Adipose tissue (tissue), 3 donors: ENCODE results near the gene GPI. TPM values are rescaled to one million over a fixed set of nuclear protein-coding genes. Genes with fewer than 3 reads are reported as not detected.
"Not testable (repeated sequence)": the region's sequence is repeated elsewhere in the genome, so short reads cannot be mapped to it uniquely, and the experiment has no call there.

Experiments used
- H3K27ac ChIP-seq: one replicate; pipeline ENCODE4 v1.5.1; 2013; ENCODE audit warnings: low read depth, low read length
- WGBS, 3 donors: extraction: QIAGEN DNeasy Blood & Tissue Kit; methylation state at CpG; one replicate each; pipeline ENCODE4 v1.1.7; 2013; 5-methylcytosine and 5-hydroxymethylcytosine counted together
- polyA plus RNA-seq, 3 donors: library from polyadenylated mRNA; stranded (reverse); fragments of 200-250 nt; gene quantifications; one replicate each; pipeline ENCODE4 v1.2.3, GENCODE V29; 2013
- donor health status: healthy with polysubstance abuse.
- donor health status: Bipolar disorder and iron deficiency.
- donor health status: healthy.

GPI gene
- polyA plus RNA-seq: 100 to 1,000 TPM in 2 of 3 donors, 10 to 100 TPM in 1; 79.4 to 322 (median 106) TPM

DNA sequence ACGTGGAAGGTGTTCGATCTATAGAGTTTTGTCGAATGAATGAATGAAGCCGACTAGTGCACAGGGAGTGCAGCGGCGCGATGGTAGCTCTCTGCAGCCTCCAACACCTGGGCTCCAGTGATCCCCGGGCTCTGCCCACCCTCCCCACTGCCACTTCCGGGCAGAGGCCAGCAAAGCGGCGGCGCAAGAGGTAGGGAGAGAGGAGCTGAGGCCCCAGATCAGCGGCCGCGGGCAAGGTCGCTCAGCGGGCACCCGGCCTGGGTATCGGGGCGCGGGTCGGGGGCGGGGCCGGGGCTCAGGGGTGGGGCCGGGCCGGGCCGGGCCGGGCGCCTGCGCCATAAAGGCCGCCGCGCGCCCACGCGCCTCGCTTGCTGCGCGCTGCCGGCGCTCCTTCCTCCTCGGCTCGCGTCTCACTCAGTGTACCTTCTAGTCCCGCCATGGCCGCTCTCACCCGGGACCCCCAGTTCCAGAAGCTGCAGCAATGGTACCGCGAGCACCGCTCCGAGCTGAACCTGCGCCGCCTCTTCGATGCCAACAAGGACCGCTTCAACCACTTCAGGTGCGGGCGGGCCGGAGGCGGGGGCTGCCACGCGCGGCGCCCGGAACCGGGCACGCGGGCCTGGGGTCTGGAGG lies at the start of gene GPI:
GPI (plus strand) TSS at position 367 of the 633 bp plus-strand sequence; CDS start at position 438, 71 bp downstream.
- H3K27ac ChIP-seq: no peak within 1 kb of the TSS
- 0 to 1% (median 1%) methylated on average over 43 to 66 of the region's 67 CpGs for WGBS, 3 donors

GRCh38 chr19:34316247-34316646 lies 48.7 kb upstream of the GPI start:
- 75 to 92% (median 89%) methylated on average over 2 of the region's 2 CpGs for WGBS, 3 donors
- H3K27ac ChIP-seq: no peak overlapping the region

GRCh38 chr19:34316741-34317301 lies 48.2 kb upstream of the GPI start:
- 69 to 86% (median 79%) methylated on average over 5 of the region's 5 CpGs for WGBS, 3 donors
- H3K27ac ChIP-seq: no peak overlapping the region

- H3K27ac ChIP-seq: no peak overlapping the region
- 53 to 65% (median 64%) methylated on average over 6 of the region's 6 CpGs for WGBS, 3 donors
Observed at GRCh38 chr19:34317311-34317927, 47.6 kb upstream of the GPI start.

- no peak overlapping the region for H3K27ac ChIP-seq
- 52 to 86% (median 77%) methylated on average over 3 of the region's 3 CpGs for WGBS, 3 donors
Observed at GRCh38 chr19:34319230-34319585, 45.8 kb upstream of the GPI start.

DNA sequence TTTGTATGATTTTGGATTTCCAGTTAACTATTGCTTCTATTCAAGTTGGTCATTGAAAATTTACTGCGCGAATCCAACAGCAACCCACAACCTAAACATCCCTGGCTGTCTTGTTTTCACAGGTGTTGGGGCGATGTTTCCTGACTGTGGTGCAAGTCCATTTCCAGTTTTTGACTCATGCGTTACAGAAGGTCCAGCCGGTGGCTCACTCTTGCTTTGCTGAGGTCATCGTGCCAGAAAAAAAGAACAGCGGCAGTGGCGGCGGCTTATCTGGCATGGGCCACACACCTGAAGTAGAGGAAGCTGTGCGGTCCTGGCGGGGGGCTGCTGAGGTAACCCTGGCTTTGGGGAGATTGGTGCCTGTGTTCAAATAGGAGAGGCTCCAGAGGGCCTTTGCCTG lies 45.2 kb upstream of the GPI start:
- 73 to 85% (median 77%) methylated on average over 11 of the region's 11 CpGs for WGBS, 3 donors
- no peak overlapping the region for H3K27ac ChIP-seq

GRCh38 chr19:34320277-34320676 lies 44.7 kb upstream of the GPI start:
- WGBS, 3 donors: 67 to 88% (median 75%) methylated on average over 7 of the region's 7 CpGs
- H3K27ac ChIP-seq: no peak overlapping the region

- H3K27ac ChIP-seq: no peak overlapping the region
- 97 to 98% (median 98%) methylated on average over 6 of the region's 6 CpGs for WGBS, 3 donors
Observed at GRCh38 chr19:34321735-34322134, 43.3 kb upstream of the GPI start.

DNA sequence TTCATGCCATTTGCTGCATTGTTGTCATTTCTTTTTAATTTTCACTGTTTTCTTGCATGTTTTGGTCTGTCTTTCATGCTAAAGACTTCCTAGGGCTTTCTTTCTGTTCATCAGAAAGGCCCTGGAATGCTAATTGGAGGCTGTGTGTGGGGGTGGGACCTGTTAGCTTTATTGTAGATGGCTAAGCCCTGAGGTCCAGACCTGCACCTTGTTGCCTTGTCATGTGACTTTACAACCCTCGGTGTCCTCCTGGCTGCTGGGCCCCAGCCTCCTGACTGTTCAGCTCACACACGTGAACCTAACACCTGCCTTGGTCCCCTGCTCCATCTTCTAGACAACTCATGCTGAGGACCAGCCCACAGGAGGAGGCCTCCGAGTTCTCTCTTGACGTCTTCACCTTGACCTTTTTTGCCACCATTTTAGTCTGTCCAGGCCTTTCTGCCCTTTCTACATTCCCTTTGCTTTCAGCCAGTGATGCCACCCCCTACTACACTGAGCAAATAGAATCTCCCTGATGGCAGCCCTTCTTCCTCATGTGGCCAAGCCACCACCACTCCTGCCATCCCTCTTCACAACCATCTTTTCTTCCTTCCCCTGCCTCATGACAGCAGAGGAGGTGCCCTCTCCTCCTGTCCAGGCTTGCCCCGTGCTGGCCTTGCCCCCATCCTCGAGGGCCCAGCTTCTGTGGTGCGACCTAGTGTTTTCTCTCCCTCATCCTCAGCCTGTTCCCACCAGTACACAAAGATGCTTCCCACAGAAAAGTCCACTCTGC lies 41.4 kb upstream of the GPI start:
- 78 to 91% (median 90%) methylated on average over 7 of the region's 7 CpGs for WGBS, 3 donors
- no peak overlapping the region for H3K27ac ChIP-seq

- WGBS, 3 donors: 96 to 99% (median 98%) methylated on average over 3 of the region's 3 CpGs
- no peak overlapping the region for H3K27ac ChIP-seq
Observed at GRCh38 chr19:34324320-34324719, 40.7 kb upstream of the GPI start.

- 94 to 98% (median 98%) methylated on average over 4 of the region's 4 CpGs for WGBS, 3 donors
- H3K27ac ChIP-seq: no peak overlapping the region
Observed at GRCh38 chr19:34325181-34325580, 39.8 kb upstream of the GPI start.

DNA sequence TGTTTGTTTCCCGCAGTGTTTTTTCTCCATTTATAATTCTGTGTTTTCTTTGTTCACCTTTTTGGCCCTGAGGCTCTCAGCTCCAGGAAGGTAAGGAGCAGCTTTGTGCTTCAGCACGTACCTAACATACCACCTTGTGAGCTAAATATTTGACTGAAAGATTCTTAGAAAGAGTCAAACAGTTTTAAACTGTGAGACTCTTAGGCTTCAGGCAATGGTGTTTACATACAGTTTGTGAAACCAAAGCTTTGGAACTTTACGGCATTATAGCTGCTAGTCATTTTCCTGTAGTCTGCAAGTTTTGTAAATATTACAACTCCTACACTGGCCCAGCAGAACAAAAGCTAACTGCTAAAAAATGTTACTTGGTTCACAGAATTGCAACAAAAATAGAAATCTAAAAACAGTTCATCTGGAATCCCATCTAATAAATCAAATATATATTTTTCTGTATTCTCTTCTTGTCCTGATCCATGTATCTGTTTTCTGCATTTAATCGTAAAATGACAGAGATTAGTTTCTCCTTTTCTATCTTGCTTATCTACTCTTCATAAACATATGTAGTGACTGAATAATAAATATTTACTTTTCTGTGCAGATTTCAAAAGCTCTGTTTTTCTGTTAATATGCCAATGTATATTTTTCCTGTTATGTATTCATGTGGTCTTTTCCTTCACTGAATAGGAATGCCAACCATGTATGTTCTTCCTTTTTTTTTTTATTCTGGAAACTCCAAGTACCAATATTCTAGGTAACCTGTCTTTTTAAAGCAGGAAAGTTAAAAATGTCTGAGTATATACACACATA lies 38.8 kb upstream of the GPI start:
- WGBS, 3 donors: 46 to 90% (median 81%) methylated on average over 4 of the region's 4 CpGs
- H3K27ac ChIP-seq: no peak overlapping the region

GRCh38 chr19:34327851-34328250 lies 37.1 kb upstream of the GPI start:
- 69 to 91% (median 79%) methylated on average over 15 of the region's 15 CpGs for WGBS, 3 donors

DNA sequence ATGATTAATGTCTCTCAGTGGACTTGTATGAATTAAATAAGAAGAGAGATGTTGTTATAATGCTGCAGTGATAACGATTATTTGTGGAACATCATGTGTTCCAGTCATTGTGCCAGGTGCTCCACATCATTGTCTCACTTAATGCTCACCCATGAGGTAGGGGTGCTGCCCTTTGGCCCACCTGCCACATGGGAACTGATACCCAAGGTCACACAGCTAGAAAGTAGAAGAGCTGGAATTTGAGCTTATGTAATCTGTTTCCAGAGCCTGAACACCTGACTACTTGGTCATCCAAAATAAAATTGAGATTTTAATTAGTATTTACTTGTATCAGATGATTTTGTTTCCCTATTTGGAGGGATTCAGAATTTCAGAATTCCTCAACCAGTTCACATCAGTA lies 36.0 kb upstream of the GPI start:
- WGBS, 3 donors: 13 to 76% (median 55%) methylated on average over 1 of the region's 1 CpG
- no peak overlapping the region for H3K27ac ChIP-seq

More at GRCh38 chr19:34327851-34328250, 37.1 kb upstream of the GPI start:
- H3K27ac ChIP-seq: no peak overlapping the region

GRCh38 chr19:34330116-34330515 lies 34.9 kb upstream of the GPI start:
- no peak overlapping the region for H3K27ac ChIP-seq
- WGBS, 3 donors: 84 to 94% (median 88%) methylated on average over 4 of the region's 4 CpGs

- 93 to 98% (median 94%) methylated on average over 8 of the region's 8 CpGs for WGBS, 3 donors
- not testable (repeated sequence) for H3K27ac ChIP-seq
Observed at GRCh38 chr19:34330596-34330995, 34.4 kb upstream of the GPI start.

DNA sequence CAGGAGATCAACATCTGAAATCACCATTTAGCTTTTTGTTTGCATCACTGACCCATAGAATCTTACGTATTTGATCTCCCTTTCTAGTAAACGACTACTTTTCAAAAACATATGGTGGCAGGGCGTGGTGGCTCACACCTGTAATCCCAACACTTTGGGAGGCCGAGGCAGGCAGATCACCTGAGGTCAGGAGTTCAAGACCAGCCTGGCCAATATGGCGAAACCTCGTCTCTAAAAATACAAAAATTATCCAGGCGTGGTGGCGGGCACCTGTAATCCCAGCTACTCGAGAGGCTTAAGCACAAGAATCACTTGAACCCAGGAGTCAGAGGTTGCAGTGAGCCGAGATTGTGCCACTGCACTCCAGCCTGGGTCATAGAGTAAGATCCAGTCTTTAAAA lies 33.4 kb upstream of the GPI start:
- H3K27ac ChIP-seq: not testable (repeated sequence)
- 86 to 96% (median 90%) methylated on average over 10 of the region's 10 CpGs for WGBS, 3 donors

- WGBS, 3 donors: 76 to 83% (median 83%) methylated on average over 5 of the region's 5 CpGs
- no peak overlapping the region for H3K27ac ChIP-seq
Observed at GRCh38 chr19:34332027-34332760, 32.8 kb upstream of the GPI start.
